ENCODE results near the gene C2orf68. TPM values are rescaled to one million over a fixed set of nuclear protein-coding genes. Genes with fewer than 3 reads are reported as not detected.

Gene C2orf68
- total and polyA plus RNA-seq, 12 donors, result 11.7 to 48.9 (median 27.5) TPM

GRCh38 chr2:85611217-85611704 lies 605 bp downstream of the C2orf68 start:
- peak overlapping the region; percentile 13 to 91 (median 73) for H3K27ac ChIP-seq
- WGBS, 4 donors, result 4 to 6% (median 6%) methylated on average over 21 to 24 of the region's 24 CpGs
- intact Hi-C loops (cut with DNase I), result no loop called here

GRCh38 chr2:85607268-85608215 lies 4.3 kb downstream of the C2orf68 start:
- no peak for TF ChIP-seq CTCF (IDR thresholded peaks at IDR 0.05)
- TF ChIP-seq POLR2A (IDR thresholded peaks at IDR 0.05), result no peak
- Histone ChIP-seq H3K27ac (no peak overlapping the region), H3K36me3 (replicated peaks in 1 of 2) (peaks cover 0 to 20% of the 10 kb centered on the region in 2 donors), H3K27me3 (no peaks in the 10 kb centered on the region), H3K4me1 (replicated peaks in 1 of 2) (peaks cover 13 to 24% of the 10 kb centered on the region in 2 donors), H3K4me3 (no peak overlapping the region), H3K9me3 (replicated peaks in 1 of 3) (no peaks in the 10 kb centered on the region)
- 85 to 89% (median 87%) methylated on average over 9 of the region's 9 CpGs for WGBS, 4 donors
- peak in 1 of 7 donors; percentile 4 for DNase-seq
- intact Hi-C loops (cut with DNase I), result no loop called here

More at GRCh38 chr2:85611217-85611704, 605 bp downstream of the C2orf68 start:
- DNase-seq, result no peak
- no peaks in the 10 kb centered on the region for H3K27me3 ChIP-seq
- peaks cover 3 to 5% of the 10 kb centered on the region in 2 donors for H3K4me1 ChIP-seq (replicated peaks in 1 of 2)
- no peaks in the 10 kb centered on the region for H3K9me3 ChIP-seq (replicated peaks in 1 of 3)
- H3K36me3 ChIP-seq (replicated peaks in 1 of 2), result peaks cover 0 to 20% of the 10 kb centered on the region in 2 donors
- peak overlapping the region in 3 of 4 donors; percentile 54 to 85 (median 62) for H3K4me3 ChIP-seq
- no peak for TF ChIP-seq CTCF (IDR thresholded peaks at IDR 0.05)

GRCh38 chr2:85606116-85606455 lies 5.8 kb downstream of the C2orf68 start:
- Histone ChIP-seq H3K4me1 (replicated peaks in 1 of 2) (peaks cover 15 to 30% of the 10 kb centered on the region in 2 donors), H3K4me3 (no peak overlapping the region), H3K27ac (peak overlapping the region in 1 of 5 donors; percentile 9), H3K36me3 (replicated peaks in 1 of 2) (peaks cover 0 to 20% of the 10 kb centered on the region in 2 donors), H3K27me3 (no peaks in the 10 kb centered on the region), H3K9me3 (replicated peaks in 1 of 3) (no peaks in the 10 kb centered on the region)
- WGBS, 4 donors, result 85 to 90% (median 87%) methylated on average over 7 of the region's 7 CpGs
- no peak for TF ChIP-seq CTCF (IDR thresholded peaks at IDR 0.05)
- no peak for TF ChIP-seq POLR2A (IDR thresholded peaks at IDR 0.05)
- no peak for DNase-seq
- intact Hi-C loops (cut with DNase I), result no loop called here

- Histone ChIP-seq H3K4me3 (no peak overlapping the region), H3K27ac (peak overlapping the region in 1 of 5 donors; percentile 57), H3K36me3 (replicated peaks in 1 of 2) (peaks cover 0 to 22% of the 10 kb centered on the region in 2 donors), H3K27me3 (no peaks in the 10 kb centered on the region), H3K9me3 (replicated peaks in 1 of 3) (no peaks in the 10 kb centered on the region), H3K4me1 (replicated peaks in 1 of 2) (peaks cover 15 to 29% of the 10 kb centered on the region in 2 donors)
- intact Hi-C loops (cut with DNase I), result no loop called here
- TF ChIP-seq POLR2A (IDR thresholded peaks at IDR 0.05) (no peak), CTCF (IDR thresholded peaks at IDR 0.05) (no peak)
- 63 to 74% (median 71%) methylated on average over 4 of the region's 4 CpGs for WGBS, 4 donors
- no peak for DNase-seq
These were observed 6.3 kb downstream of the C2orf68 start for GRCh38 chr2:85605406-85606115.

All from adrenal gland (tissue), 12 donors.